WI38 (cell line): ENCODE results near the gene A2ML1.
"Not testable (repeated sequence)": the region's sequence is repeated elsewhere in the genome, so short reads cannot be mapped to it uniquely, and the experiment has no call there.

Source experiments
- H3K4me3 ChIP-seq: 2 replicates; pipeline ENCODE4 v1.5.1; 2011; ENCODE audit warnings: low read depth, mild to moderate bottlenecking, control low read depth, low read length
- CTCF ChIP-seq: IDR thresholded peaks from 2 replicates; pipeline ENCODE4 v1.5.1; 2012; ENCODE audit warnings: low read depth, mild to moderate bottlenecking, control low read depth, low read length

A2ML1 gene

GRCh38 chr12:8849876-8850275, 27.5 kb downstream of the A2ML1 start:
- no peak for TF ChIP-seq CTCF
- no peak overlapping the region for H3K4me3 ChIP-seq

- no peak overlapping the region for H3K4me3 ChIP-seq
- no peak for TF ChIP-seq CTCF
Measured at GRCh38 chr12:8852119-8852518, 29.7 kb downstream of the A2ML1 start.

GRCh38 chr12:8855891-8856290, 33.5 kb downstream of the A2ML1 start:
- H3K4me3 ChIP-seq, result no peak overlapping the region
- no peak for TF ChIP-seq CTCF

- H3K4me3 ChIP-seq, result not testable (repeated sequence)
Measured at GRCh38 chr12:8859448-8859847, 37.0 kb downstream of the A2ML1 start.

GRCh38 chr12:8860165-8860961, 37.9 kb downstream of the A2ML1 start:
- TF ChIP-seq CTCF, result peak; percentile 72

GRCh38 chr12:8866429-8866828, 44.0 kb downstream of the A2ML1 start:
- H3K4me3 ChIP-seq, result no peak overlapping the region
- TF ChIP-seq CTCF, result no peak

More at GRCh38 chr12:8860165-8860961, 37.9 kb downstream of the A2ML1 start:
- no peak overlapping the region for H3K4me3 ChIP-seq

- H3K4me3 ChIP-seq, result no peak overlapping the region
- no peak for TF ChIP-seq CTCF
Measured at GRCh38 chr12:8867009-8867408, 44.6 kb downstream of the A2ML1 start.

GRCh38 chr12:8867786-8868185, 45.4 kb downstream of the A2ML1 start:
- no peak for TF ChIP-seq CTCF
- no peak overlapping the region for H3K4me3 ChIP-seq
